WI38 (cell line): ENCODE results near the gene ELMOD3.

Source experiments
- H3K4me3 ChIP-seq: 2 replicates; pipeline ENCODE4 v1.5.1; 2011; ENCODE audit warnings: low read depth, mild to moderate bottlenecking, control low read depth, low read length
- TF ChIP-seq, protein P1 (sequence below): IDR thresholded peaks from 2 replicates; pipeline ENCODE4 v1.5.1; 2012; ENCODE audit warnings: low read depth, mild to moderate bottlenecking, control low read depth, low read length

ELMOD3 gene

DNA sequence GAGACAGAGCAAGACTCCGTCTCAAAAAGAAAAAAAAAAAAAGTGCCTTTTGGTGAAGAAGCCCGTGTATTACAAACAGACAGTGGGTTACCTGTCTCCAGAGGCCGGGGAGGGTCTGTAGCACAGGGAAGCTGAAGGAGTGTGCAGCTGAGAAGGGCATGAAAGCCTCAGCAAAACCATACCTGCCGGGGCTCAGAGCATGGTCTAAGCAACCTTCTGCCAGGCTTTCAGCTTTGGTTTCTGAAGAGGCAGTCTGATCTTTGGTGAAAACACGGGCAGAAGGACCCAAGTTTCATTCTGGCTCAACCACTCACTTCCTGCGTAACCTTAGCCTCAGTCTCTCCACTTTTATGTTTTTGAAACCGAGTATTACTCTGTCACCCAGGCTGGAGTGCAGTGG lies 85.4 kb downstream of the ELMOD3 start:
- no peak overlapping the region for H3K4me3 ChIP-seq
- TF ChIP-seq, protein P1, sequence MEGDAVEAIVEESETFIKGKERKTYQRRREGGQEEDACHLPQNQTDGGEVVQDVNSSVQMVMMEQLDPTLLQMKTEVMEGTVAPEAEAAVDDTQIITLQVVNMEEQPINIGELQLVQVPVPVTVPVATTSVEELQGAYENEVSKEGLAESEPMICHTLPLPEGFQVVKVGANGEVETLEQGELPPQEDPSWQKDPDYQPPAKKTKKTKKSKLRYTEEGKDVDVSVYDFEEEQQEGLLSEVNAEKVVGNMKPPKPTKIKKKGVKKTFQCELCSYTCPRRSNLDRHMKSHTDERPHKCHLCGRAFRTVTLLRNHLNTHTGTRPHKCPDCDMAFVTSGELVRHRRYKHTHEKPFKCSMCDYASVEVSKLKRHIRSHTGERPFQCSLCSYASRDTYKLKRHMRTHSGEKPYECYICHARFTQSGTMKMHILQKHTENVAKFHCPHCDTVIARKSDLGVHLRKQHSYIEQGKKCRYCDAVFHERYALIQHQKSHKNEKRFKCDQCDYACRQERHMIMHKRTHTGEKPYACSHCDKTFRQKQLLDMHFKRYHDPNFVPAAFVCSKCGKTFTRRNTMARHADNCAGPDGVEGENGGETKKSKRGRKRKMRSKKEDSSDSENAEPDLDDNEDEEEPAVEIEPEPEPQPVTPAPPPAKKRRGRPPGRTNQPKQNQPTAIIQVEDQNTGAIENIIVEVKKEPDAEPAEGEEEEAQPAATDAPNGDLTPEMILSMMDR, result no peak

DNA sequence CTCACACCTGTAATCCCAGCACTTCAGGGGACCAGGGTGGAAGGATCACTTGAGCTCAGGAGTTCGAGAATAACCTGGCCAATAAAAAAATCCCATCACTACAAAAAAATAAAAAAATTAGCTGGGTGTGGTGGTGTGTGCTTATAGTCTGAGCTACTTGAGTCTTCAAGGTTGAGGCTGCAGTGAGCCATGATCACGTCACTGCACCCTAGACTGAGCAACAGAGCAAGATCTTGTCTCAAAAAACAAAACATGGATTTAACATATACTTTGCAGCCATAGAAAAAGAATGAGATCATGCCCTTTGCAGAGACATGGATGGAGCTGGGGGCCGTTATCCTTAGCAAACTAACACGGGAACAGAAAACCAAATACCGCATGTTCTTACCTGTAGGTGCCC lies 86.2 kb downstream of the ELMOD3 start:
- H3K4me3 ChIP-seq, result no peak overlapping the region
- TF ChIP-seq, protein P1, result no peak
